DND-41 (cell line): ENCODE measurements around the gene PCGF3.

ENCODE experiments used
- CTCF ChIP-seq: IDR thresholded peaks from 2 replicates; pipeline ENCODE4 v1.5.1; 2012; ENCODE audit warnings: borderline replicate concordance, low read length, moderate library complexity, mild to moderate bottlenecking; ENCODE audit not compliant: poor library complexity, severe bottlenecking; ENCODE audit errors: extremely low read depth
- EZH2 ChIP-seq: IDR thresholded peaks from 3 replicates; pipeline ENCODE4 v1.6.1; 2012; ENCODE audit warnings: borderline replicate concordance, low read depth, mild to moderate bottlenecking, moderate library complexity, low read length, inconsistent platforms; ENCODE audit not compliant: severe bottlenecking

- TF ChIP-seq CTCF (no peak), EZH2 (no peak)
Observed at GRCh38 chr4:659851-660250, 45.8 kb upstream of the PCGF3 start.
